Panc1 (cell line): ENCODE results near the gene WFDC10A. TPM values are rescaled to one million over a fixed set of nuclear protein-coding genes. Genes with fewer than 3 reads are reported as not detected.

Experiments
- ATAC-seq: fragments of 200-7000 bp; cut with Tn5 transposase; 2 replicates; pipeline ENCODE4 v1.9.1; 2020; ENCODE audit warnings: mild to moderate bottlenecking, moderate library complexity
- BruUV-seq: library from RNA; stranded (reverse); fragments of 400-500 nt; replicated peaks from 2 replicates; lab custom pipeline; 2021; lab: Mats Ljungman, UMichigan
- CTCF ChIA-PET: fragments of 300-600 bp; sonication (Branson Sonifier 250); formaldehyde crosslinking; loops from one replicate; lab custom pipeline; 2022; ENCODE audit warnings: antibody characterized with exemption; lab: Charles Lee
- POLR2A ChIA-PET: fragments of 300-600 bp; sonication (Branson Sonifier 250); formaldehyde crosslinking; loops from one replicate; lab custom pipeline; 2022; ENCODE audit warnings: antibody characterized with exemption; lab: Charles Lee
- DNase-seq: peaks from one replicate; pipeline ENCODE4 v3.0.0-alpha.2; 2010; ENCODE audit warnings: low read depth, low spot score
- H3K27ac ChIP-seq: 2 replicates; pipeline ENCODE4 v1.5.1; 2011; ENCODE audit warnings: mild to moderate bottlenecking, low read length, inconsistent platforms
- H3K27me3 ChIP-seq: fragments of 200-500 bp; sonication (Bioruptor generic); 2 replicates; pipeline ENCODE4 v1.6.0; 2014; ENCODE audit warnings: low read length, inconsistent platforms; ENCODE audit not compliant: control insufficient read depth, insufficient read depth
- H3K36me3 ChIP-seq: fragments of 200-500 bp; sonication (Bioruptor generic); 2 replicates; pipeline ENCODE4 v1.5.1; 2014; ENCODE audit warnings: inconsistent platforms, mild to moderate bottlenecking, low read length, moderate library complexity; ENCODE audit not compliant: control insufficient read depth, insufficient read depth
- H3K4me1 ChIP-seq: 2 replicates; pipeline ENCODE4 v1.5.1; 2011; ENCODE audit warnings: inconsistent platforms, mild to moderate bottlenecking, low read length, moderate library complexity; ENCODE audit not compliant: control insufficient read depth, insufficient read depth
- H3K4me3 ChIP-seq, 2 experiments: 2 replicates each; pipeline ENCODE4 v1.5.1; 2011 to 2012; ENCODE audit warnings: low read depth in 2 of 2, low read length in 2 of 2, mild to moderate bottlenecking in 2 of 2, inconsistent platforms in 1 of 2, moderate library complexity in 1 of 2
- H3K9me3 ChIP-seq: fragments of 200-500 bp; sonication (Bioruptor generic); 2 replicates; pipeline ENCODE4 v1.5.1; 2014; ENCODE audit warnings: low read depth, mild to moderate bottlenecking, inconsistent platforms, low read length, moderate library complexity; ENCODE audit not compliant: control insufficient read depth, insufficient read depth
- CTCF ChIP-seq: fragments of 450-650 bp; IDR thresholded peaks from 2 replicates; pipeline ENCODE4 v1.5.1; 2017; ENCODE audit warnings: mild to moderate bottlenecking
- POLR2AphosphoS5 ChIP-seq: IDR thresholded peaks from 2 replicates; pipeline ENCODE4 v1.6.1; 2012; ENCODE audit warnings: mild to moderate bottlenecking, low read depth, low read length, moderate library complexity
- REST ChIP-seq, 2 experiments: IDR thresholded peaks; 2 replicates each; pipeline ENCODE4 v1.6.1; 2011 to 2012; ENCODE audit warnings: low read depth in 2 of 2, control low read depth in 1 of 2, low read length in 1 of 2, mild to moderate bottlenecking in 1 of 2, moderate library complexity in 1 of 2; ENCODE audit not compliant: insufficient read depth in 1 of 2
- SIN3A ChIP-seq: IDR thresholded peaks from 2 replicates; pipeline ENCODE4 v1.6.1; 2012; ENCODE audit warnings: low read depth, mild to moderate bottlenecking, low read length, moderate library complexity, borderline replicate concordance; ENCODE audit not compliant: insufficient read depth
- TCF7L2 ChIP-seq: IDR thresholded peaks from 2 replicates; pipeline ENCODE4 v1.6.1; 2011; ENCODE audit warnings: mild to moderate bottlenecking, low read depth, low read length, inconsistent platforms
- in situ Hi-C: cut with HindIII; loops from 2 replicates; pipeline ENCODE4 v1.10.0; 2016; ENCODE audit warnings: low sequenced_read_pairs, low pct_unique_long_range_greater_than_20kb
- intact Hi-C: fragments of 100-400 bp; cut with micrococcal nuclease; formaldehyde crosslinking; loops from one replicate; pipeline ENCODE4 v1.10.0; 2022; ENCODE audit not compliant: unreplicated experiment
- total RNA-seq: library from RNA; stranded (reverse); gene quantifications from one replicate; pipeline ENCODE4 v1.2.1, GENCODE V29; 2021; ENCODE audit not compliant: unreplicated experiment

WFDC10A gene
- total RNA-seq, 1 experiment from 2014 or later: not detected

GRCh38 chr20:45592574-45593189 lies 36.9 kb upstream of the WFDC10A start:
- H3K27ac ChIP-seq: no peak overlapping the region
- in situ Hi-C loops: no loop called here
- no TSS peak for BruUV-seq
- H3K4me1 ChIP-seq: no peaks in the 10 kb centered on the region
- TF ChIP-seq CTCF (peak; percentile 85), SIN3A (no peak), REST (IDR thresholded peaks at IDR 0.05; ENCODE audit: insufficient read depth in 1 of 2, low read depth in 2 of 2, low read length in 1 of 2) (no peak)
- H3K9me3 ChIP-seq: no peaks in the 10 kb centered on the region
- H3K27me3 ChIP-seq: no peaks in the 10 kb centered on the region
- intact Hi-C loops: loop anchor here (2.0 kb wide), 1 partner anchor 178 kb away; no protein-coding TSS in a partner anchor
- ChIA-PET CTCF (interaction anchor here (0.6 to 0.7 kb wide), 2 partner anchors 159 to 209 kb away, joined by 3 read pairs; no protein-coding TSS in a partner anchor), POLR2A (no interaction called here)
- DNase-seq (peak; percentile 47), ATAC-seq (peak; percentile 83; the same call in 1 of the 2 replicates)
- H3K36me3 ChIP-seq: no peaks in the 10 kb centered on the region
- no peak overlapping the region for H3K4me3 ChIP-seq

GRCh38 chr20:45593498-45593897 lies 36.0 kb upstream of the WFDC10A start:
- POLR2A ChIA-PET: no interaction called here

More at GRCh38 chr20:45593498-45593897, 36.0 kb upstream of the WFDC10A start:
- CTCF ChIA-PET: no interaction called here
- Histone ChIP-seq H3K4me1 (no peaks in the 10 kb centered on the region), H3K4me3 (no peak overlapping the region), H3K27me3 (no peaks in the 10 kb centered on the region), H3K27ac (no peak overlapping the region), H3K9me3 (no peaks in the 10 kb centered on the region), H3K36me3 (no peaks in the 10 kb centered on the region)
- no TSS peak for BruUV-seq
- in situ Hi-C loops (no loop called here), intact Hi-C loops (loop anchor here (2.0 kb wide), 1 partner anchor 177 kb away; no protein-coding TSS in a partner anchor)
- no peak for DNase-seq
- no peak for TF ChIP-seq REST (IDR thresholded peaks at IDR 0.05; ENCODE audit: insufficient read depth in 1 of 2, low read depth in 2 of 2, low read length in 1 of 2)
- no peak for TF ChIP-seq TCF7L2
- no peak for TF ChIP-seq SIN3A
- no peak for TF ChIP-seq CTCF
- no peak for TF ChIP-seq POLR2AphosphoS5
- ATAC-seq: no peak
